GM10266 (cell line): ENCODE results near the gene SERPINE2.
A peak's percentile ranks its signal among the peaks of the same experiment; 100 is the strongest.

Experiments
- DNase-seq: peaks from one replicate; pipeline ENCODE4 v3.0.0; 2012; ENCODE audit errors: extremely low spot score
- CTCF ChIP-seq: IDR thresholded peaks from 2 replicates; pipeline ENCODE4 v1.5.1; 2012; ENCODE audit warnings: mild to moderate bottlenecking, low read depth; ENCODE audit not compliant: control insufficient read depth, insufficient read depth; ENCODE audit errors: missing control alignments

The SERPINE2 gene

GRCh38 chr2:223978451-223978850 is 60.6 kb downstream of the SERPINE2 start:
- TF ChIP-seq CTCF: no peak
- DNase-seq: no peak

GRCh38 chr2:223976635-223977226 is 62.4 kb downstream of the SERPINE2 start:
- TF ChIP-seq CTCF: no peak
- DNase-seq: no peak

- no peak for TF ChIP-seq CTCF
- no peak for DNase-seq
Observed at GRCh38 chr2:223973606-223974005, 65.5 kb downstream of the SERPINE2 start.

- no peak for TF ChIP-seq CTCF
- DNase-seq: no peak
Observed at GRCh38 chr2:223972656-223973102, 66.4 kb downstream of the SERPINE2 start.

GRCh38 chr2:223971731-223972130 is 67.4 kb downstream of the SERPINE2 start:
- no peak for TF ChIP-seq CTCF
- no peak for DNase-seq

GRCh38 chr2:223970343-223971128 is 68.5 kb downstream of the SERPINE2 start:
- TF ChIP-seq CTCF: peak; percentile 83
- DNase-seq: peak; percentile 35

- no peak for DNase-seq
- no peak for TF ChIP-seq CTCF
Observed at GRCh38 chr2:223969856-223970255, 69.2 kb downstream of the SERPINE2 start.
